Upper lobe of right lung (tissue), 1 donor: Measurements from ENCODE around the gene VEGFC. TPM values are rescaled to one million over a fixed set of nuclear protein-coding genes. Genes with fewer than 3 reads are reported as not detected.

Experiments used
- ATAC-seq: fragments of 200-7000 bp; cut with Tn5 transposase; one replicate; pipeline ENCODE4 v1.9.1; 2020; ENCODE audit warnings: mild to moderate bottlenecking, moderate library complexity
- DNase-seq: peaks from one replicate; pipeline ENCODE4 v3.0.0-alpha.2; 2020
- H3K27ac ChIP-seq: fragments of 200-600 bp; one replicate; pipeline ENCODE4 v1.8.0; 2022
- H3K27me3 ChIP-seq: fragments of 200-600 bp; one replicate; pipeline ENCODE4 v1.8.0; 2022; ENCODE audit warnings: mild to moderate bottlenecking
- H3K36me3 ChIP-seq: fragments of 200-600 bp; one replicate; pipeline ENCODE4 v1.8.0; 2022
- H3K4me1 ChIP-seq: fragments of 200-600 bp; one replicate; pipeline ENCODE4 v1.8.0; 2022
- H3K4me3 ChIP-seq: fragments of 200-600 bp; one replicate; pipeline ENCODE4 v1.8.0; 2022; ENCODE audit warnings: mild to moderate bottlenecking
- H3K9me3 ChIP-seq: fragments of 200-600 bp; one replicate; pipeline ENCODE4 v1.8.0; 2022
- CTCF ChIP-seq: fragments of 200-600 bp; IDR thresholded peaks from one replicate; pipeline ENCODE4 v1.8.0; 2022; ENCODE audit warnings: antibody characterized with exemption
- intact Hi-C: fragments of 100-400 bp; cut with DNase I; formaldehyde crosslinking; loops from one replicate; pipeline ENCODE4 v1.11.0; 2022
- total RNA-seq: library from RNA; stranded (reverse); fragmentation: NEBNext Ultra II Directional; extraction: Animal tissue kit (Norgen Biotek cat#: 25700); gene quantifications from one replicate; pipeline ENCODE4 v1.2.1, GENCODE V29; 2021
- donor health status: DM: no; HTN: yes; CAD: no; lungs with severe emphysema.

The VEGFC gene
- total RNA-seq, 1 donor from 2014 or later, result 19.0 TPM

- ATAC-seq (peak; percentile 84), DNase-seq (no peak)
- intact Hi-C loops, result no loop called here
- H3K9me3 ChIP-seq, result no peaks in the 10 kb centered on the region
- H3K36me3 ChIP-seq, result no peaks in the 10 kb centered on the region
- no peak overlapping the region for H3K4me3 ChIP-seq
- no peak overlapping the region for H3K27ac ChIP-seq
- H3K4me1 ChIP-seq, result no peaks in the 10 kb centered on the region
- TF ChIP-seq CTCF, result no peak
- no peaks in the 10 kb centered on the region for H3K27me3 ChIP-seq
Measured at GRCh38 chr4:176824645-176825366, 32.1 kb upstream of the VEGFC start.

GRCh38 chr4:176818531-176818930 is 25.8 kb upstream of the VEGFC start:
- H3K9me3 ChIP-seq, result no peaks in the 10 kb centered on the region
- ATAC-seq, result no peak
- H3K27ac ChIP-seq, result no peak overlapping the region
- DNase-seq, result no peak
- intact Hi-C loops, result no loop called here
- H3K4me1 ChIP-seq, result no peaks in the 10 kb centered on the region
- H3K4me3 ChIP-seq, result no peak overlapping the region
- TF ChIP-seq CTCF, result no peak
- H3K36me3 ChIP-seq, result no peaks in the 10 kb centered on the region
- H3K27me3 ChIP-seq, result no peaks in the 10 kb centered on the region

GRCh38 chr4:176817204-176817603 is 24.5 kb upstream of the VEGFC start:
- Histone ChIP-seq H3K27ac (no peak overlapping the region), H3K9me3 (no peaks in the 10 kb centered on the region), H3K36me3 (no peaks in the 10 kb centered on the region), H3K27me3 (no peaks in the 10 kb centered on the region), H3K4me1 (no peaks in the 10 kb centered on the region), H3K4me3 (no peak overlapping the region)
- DNase-seq, result no peak
- TF ChIP-seq CTCF, result no peak
- intact Hi-C loops, result no loop called here
- no peak for ATAC-seq

GRCh38 chr4:176814770-176815169 is 22.0 kb upstream of the VEGFC start:
- intact Hi-C loops, result no loop called here
- Histone ChIP-seq H3K36me3 (no peaks in the 10 kb centered on the region), H3K4me3 (no peak overlapping the region), H3K9me3 (no peaks in the 10 kb centered on the region), H3K27me3 (no peaks in the 10 kb centered on the region), H3K4me1 (no peaks in the 10 kb centered on the region), H3K27ac (no peak overlapping the region)
- ATAC-seq, result no peak
- TF ChIP-seq CTCF, result no peak
- DNase-seq, result no peak

GRCh38 chr4:176810481-176811249 is 17.9 kb upstream of the VEGFC start:
- Histone ChIP-seq H3K27me3 (no peaks in the 10 kb centered on the region), H3K36me3 (no peaks in the 10 kb centered on the region), H3K9me3 (peaks cover 3% of the 10 kb centered on the region), H3K4me1 (no peaks in the 10 kb centered on the region), H3K4me3 (no peak overlapping the region), H3K27ac (no peak overlapping the region)
- DNase-seq (no peak), ATAC-seq (no peak)
- no peak for TF ChIP-seq CTCF
- intact Hi-C loops, result no loop called here
